ENCODE data around the gene GSTO1.

GSTO1 gene

GRCh38 chr10:104252368-104252767, 2.3 kb upstream of the GSTO1 start:
- no peak for DNase-seq

- DNase-seq = no peak
These were observed 1.6 kb upstream of the GSTO1 start for GRCh38 chr10:104253106-104253505.

- peak; percentile 24 for DNase-seq
These were observed 884 bp upstream of the GSTO1 start for GRCh38 chr10:104253606-104254410.

- DNase-seq = peak; percentile 61
These were observed 754 bp downstream of the GSTO1 start for GRCh38 chr10:104255311-104255981.

GRCh38 chr10:104256335-104256961, 1.8 kb downstream of the GSTO1 start:
- no peak for DNase-seq

- no peak for DNase-seq
These were observed 2.5 kb downstream of the GSTO1 start for GRCh38 chr10:104257235-104257634.

GRCh38 chr10:104258209-104258608, 3.5 kb downstream of the GSTO1 start:
- no peak for DNase-seq

- DNase-seq = no peak
These were observed 4.8 kb downstream of the GSTO1 start for GRCh38 chr10:104259456-104259855.

GRCh38 chr10:104259999-104260774, 5.5 kb downstream of the GSTO1 start:
- no peak for DNase-seq

- DNase-seq = peak; percentile 61
These were observed 6.1 kb downstream of the GSTO1 start for GRCh38 chr10:104260775-104261115.

GRCh38 chr10:104262055-104262454, 7.4 kb downstream of the GSTO1 start:
- no peak for DNase-seq

GRCh38 chr10:104264783-104265182, 10.1 kb downstream of the GSTO1 start:
- no peak for DNase-seq

GRCh38 chr10:104267721-104268404, 13.2 kb downstream of the GSTO1 start:
- no peak for DNase-seq

GRCh38 chr10:104268405-104268712, 13.7 kb downstream of the GSTO1 start:
- no peak for DNase-seq

- peak; percentile 99 for DNase-seq
These were observed 14.3 kb downstream of the GSTO1 start, which contains the start of gene GSTO2 for GRCh38 chr10:104268713-104269645. Gene GSTO2, plus strand, starts transcription at chr10:104269184. Its CDS starts 5,732 bp downstream, at chr10:104274916.

GRCh38 chr10:104273286-104273685, 18.6 kb downstream of the GSTO1 start:
- DNase-seq = peak; percentile 59

GRCh38 chr10:104273899-104274575, 19.3 kb downstream of the GSTO1 start:
- DNase-seq = peak; percentile 34

- DNase-seq = no peak
These were observed 20.4 kb downstream of the GSTO1 start for GRCh38 chr10:104274762-104275721.

GRCh38 chr10:104276192-104276591, 21.5 kb downstream of the GSTO1 start:
- no peak for DNase-seq

- DNase-seq = no peak
These were observed 23.1 kb downstream of the GSTO1 start for GRCh38 chr10:104277785-104278184.
